GM12872 (cell line): Measurements from ENCODE around the gene EXOC3.

Experiments used
- CTCF ChIP-seq: IDR thresholded peaks from 3 replicates; pipeline ENCODE4 v1.5.1; 2011; ENCODE audit warnings: low read depth, mild to moderate bottlenecking, low read length, moderate library complexity; ENCODE audit not compliant: insufficient read depth

Gene EXOC3

GRCh38 chr5:431001-431710, 11.8 kb upstream of the EXOC3 start:
- peak; percentile 85 for TF ChIP-seq CTCF

- no peak for TF ChIP-seq CTCF
These were observed 11.3 kb upstream of the EXOC3 start for GRCh38 chr5:431711-432050.

- TF ChIP-seq CTCF, result no peak
These were observed 10.6 kb upstream of the EXOC3 start for GRCh38 chr5:432201-432927.

- TF ChIP-seq CTCF, result no peak
These were observed 9.8 kb upstream of the EXOC3 start for GRCh38 chr5:432928-433791.

GRCh38 chr5:433836-434235, 9.1 kb upstream of the EXOC3 start:
- no peak for TF ChIP-seq CTCF

GRCh38 chr5:434443-435146, 8.4 kb upstream of the EXOC3 start:
- TF ChIP-seq CTCF, result no peak
